Psoas muscle (tissue), 8 donors: ENCODE measurements around the gene NEFH. TPM values are rescaled to one million over a fixed set of nuclear protein-coding genes. Genes with fewer than 3 reads are reported as not detected.
"Not testable (repeated sequence)": the region's sequence is repeated elsewhere in the genome, so short reads cannot be mapped to it uniquely, and the experiment has no call there.

Experiments
- ATAC-seq, 4 donors: fragments of 200-7000 bp; cut with Tn5 transposase; one replicate each; pipeline ENCODE4 v1.9.1; 2020; ENCODE audit warnings: moderate library complexity in 3 of 4, mild to moderate bottlenecking in 2 of 4
- DNase-seq, 2 donors: peaks; one replicate each; pipeline ENCODE4 v3.0.0-alpha.2; 2020
- H3K27ac ChIP-seq: fragments of 200-600 bp; one replicate; pipeline ENCODE4 v1.8.0; 2022
- H3K27me3 ChIP-seq, 3 donors: fragments of 200-600 bp in 1 of 3; one replicate each; pipeline versions ENCODE4 v1.6.1 to v1.8.0; 2013 to 2022; ENCODE audit warnings: low read length in 2 of 3, mild to moderate bottlenecking in 2 of 3, moderate library complexity in 1 of 3; ENCODE audit not compliant: insufficient read depth in 3 of 3
- H3K36me3 ChIP-seq, 2 donors: fragments of 200-600 bp in 1 of 2; one replicate each; pipeline versions ENCODE4 v1.6.1 to v1.8.0; 2013 to 2022; ENCODE audit warnings: low read depth in 1 of 2, mild to moderate bottlenecking in 1 of 2, moderate library complexity in 1 of 2; ENCODE audit not compliant: insufficient read depth in 1 of 2
- H3K4me1 ChIP-seq: fragments of 200-600 bp; one replicate; pipeline ENCODE4 v1.8.0; 2022
- H3K4me3 ChIP-seq: fragments of 200-600 bp; one replicate; pipeline ENCODE4 v1.8.0; 2022; ENCODE audit warnings: mild to moderate bottlenecking
- H3K9me3 ChIP-seq: fragments of 200-600 bp; one replicate; pipeline ENCODE4 v1.8.0; 2022
- CTCF ChIP-seq: fragments of 200-600 bp; IDR thresholded peaks from one replicate; pipeline ENCODE4 v1.8.0; 2022; ENCODE audit warnings: antibody characterized with exemption
- WGBS, 3 donors: extraction: QIAGEN DNeasy Blood & Tissue Kit; methylation state at CpG; one replicate each; pipeline versions ENCODE4 v1.1.6 to v1.1.7; 2013; 5-methylcytosine and 5-hydroxymethylcytosine counted together
- intact Hi-C, 2 donors: fragments of 100-400 bp; cut with DNase I; formaldehyde crosslinking; loops; one replicate each; pipeline versions ENCODE4 v1.11.0 to v1.14.2; 2022
- polyA plus RNA-seq, 3 donors: library from polyadenylated mRNA; stranded (reverse); fragments of 200-250 nt; gene quantifications; one replicate each; pipeline ENCODE4 v1.2.3, GENCODE V29; 2013
- total RNA-seq, 4 donors: library from RNA; stranded (reverse); fragmentation: NEBNext Ultra II Directional in 2 of 4; extraction: Animal tissue kit (Norgen Biotek cat#: 25700) in 2 of 4; gene quantifications; one replicate each; pipeline versions ENCODE4 v1.2.1 to v1.2.4, GENCODE V29; 2021 to 2023
- donor health status: healthy with polysubstance abuse.
- donor health status: DM: no; HTN: no; CAD: no; lungs with moderate emphysema.
- donor health status: Bipolar disorder and iron deficiency.
- donor health status: healthy.
- donor health status: DM: yes; HTN: yes; CAD: no.
- donor health status: DM: no; HTN: no; CAD: no.
- donor health status: DM: no; HTN: no; CAD: no.
- donor health status: DM: yes; HTN: yes; CAD: no.

The NEFH gene
- total and polyA plus RNA-seq, 7 donors = 0.06 to 0.54 (median 0.18) TPM

- 83 to 88% (median 87%) methylated on average over 6 of the region's 6 CpGs for WGBS, 3 donors
- ATAC-seq (no peak), DNase-seq (no peak)
- TF ChIP-seq CTCF = no peak
- intact Hi-C loops = no loop called here
- H3K27me3 ChIP-seq = peaks cover 0 to 9% (median 5%) of the 10 kb centered on the region in 3 donors
- H3K27ac ChIP-seq = no peak overlapping the region
- no peaks in the 10 kb centered on the region for H3K9me3 ChIP-seq
- H3K4me1 ChIP-seq = no peaks in the 10 kb centered on the region
- no peak overlapping the region for H3K4me3 ChIP-seq
- H3K36me3 ChIP-seq = no peaks in the 10 kb centered on the region
Observed at GRCh38 chr22:29487426-29487986, 7.5 kb downstream of the NEFH start.

- 75 to 80% (median 77%) methylated on average over 8 of the region's 8 CpGs for WGBS, 3 donors
- H3K27me3 ChIP-seq, H3K9me3 ChIP-seq, intact Hi-C loops, H3K36me3 ChIP-seq, H3K27ac ChIP-seq, H3K4me3 ChIP-seq, ATAC-seq, DNase-seq, H3K4me1 ChIP-seq: not testable (repeated sequence)
Observed at GRCh38 chr22:29489127-29489780, 9.2 kb downstream of the NEFH start.

GRCh38 chr22:29491012-29491411 is 11.0 kb downstream of the NEFH start:
- H3K4me3 ChIP-seq = no peak overlapping the region
- H3K36me3 ChIP-seq = no peaks in the 10 kb centered on the region
- no peak overlapping the region for H3K27ac ChIP-seq
- no peak for ATAC-seq
- no peaks in the 10 kb centered on the region for H3K27me3 ChIP-seq
- TF ChIP-seq CTCF = no peak
- DNase-seq = no peak
- WGBS, 3 donors = 79 to 94% (median 92%) methylated on average over 6 of the region's 6 CpGs
- peaks cover 6% of the 10 kb centered on the region for H3K9me3 ChIP-seq
- intact Hi-C loops = no loop called here
- no peaks in the 10 kb centered on the region for H3K4me1 ChIP-seq

- Histone ChIP-seq H3K4me3 (no peak overlapping the region), H3K4me1 (no peaks in the 10 kb centered on the region), H3K36me3 (no peaks in the 10 kb centered on the region), H3K27me3 (no peaks in the 10 kb centered on the region), H3K9me3 (peaks cover 6% of the 10 kb centered on the region), H3K27ac (no peak overlapping the region)
- TF ChIP-seq CTCF = no peak
- DNase-seq (no peak), ATAC-seq (no peak)
- 90 to 95% (median 95%) methylated on average over 1 of the region's 1 CpG for WGBS, 3 donors
- intact Hi-C loops = no loop called here
Observed at GRCh38 chr22:29493636-29494035, 13.6 kb downstream of the NEFH start.

GRCh38 chr22:29499852-29500251 is 19.8 kb downstream of the NEFH start:
- Histone ChIP-seq H3K27ac (no peak overlapping the region), H3K4me3 (no peak overlapping the region), H3K36me3 (peaks cover 0 to 4% of the 10 kb centered on the region in 2 donors), H3K9me3 (peaks cover 1% of the 10 kb centered on the region), H3K27me3 (no peaks in the 10 kb centered on the region), H3K4me1 (peaks cover 6% of the 10 kb centered on the region)
- no peak for ATAC-seq
- no peak for DNase-seq
- 94 to 96% (median 95%) methylated on average over 8 of the region's 8 CpGs for WGBS, 3 donors
- TF ChIP-seq CTCF = no peak
- intact Hi-C loops = no loop called here
